Activated CD4-positive, alpha-beta T cell treated with anti-CD3 and anti-CD28 coated beads, Interleukin-2, amount 50 U/mL, for 16 hours (primary cell): ENCODE results near the gene CD274.
"Not testable (repeated sequence)": the region's sequence is repeated elsewhere in the genome, so short reads cannot be mapped to it uniquely, and the experiment has no call there.

ENCODE experiments used
- DNase-seq: peaks from one replicate; pipeline ENCODE4 v3.0.0-alpha.2; 2020

Gene CD274

DNA sequence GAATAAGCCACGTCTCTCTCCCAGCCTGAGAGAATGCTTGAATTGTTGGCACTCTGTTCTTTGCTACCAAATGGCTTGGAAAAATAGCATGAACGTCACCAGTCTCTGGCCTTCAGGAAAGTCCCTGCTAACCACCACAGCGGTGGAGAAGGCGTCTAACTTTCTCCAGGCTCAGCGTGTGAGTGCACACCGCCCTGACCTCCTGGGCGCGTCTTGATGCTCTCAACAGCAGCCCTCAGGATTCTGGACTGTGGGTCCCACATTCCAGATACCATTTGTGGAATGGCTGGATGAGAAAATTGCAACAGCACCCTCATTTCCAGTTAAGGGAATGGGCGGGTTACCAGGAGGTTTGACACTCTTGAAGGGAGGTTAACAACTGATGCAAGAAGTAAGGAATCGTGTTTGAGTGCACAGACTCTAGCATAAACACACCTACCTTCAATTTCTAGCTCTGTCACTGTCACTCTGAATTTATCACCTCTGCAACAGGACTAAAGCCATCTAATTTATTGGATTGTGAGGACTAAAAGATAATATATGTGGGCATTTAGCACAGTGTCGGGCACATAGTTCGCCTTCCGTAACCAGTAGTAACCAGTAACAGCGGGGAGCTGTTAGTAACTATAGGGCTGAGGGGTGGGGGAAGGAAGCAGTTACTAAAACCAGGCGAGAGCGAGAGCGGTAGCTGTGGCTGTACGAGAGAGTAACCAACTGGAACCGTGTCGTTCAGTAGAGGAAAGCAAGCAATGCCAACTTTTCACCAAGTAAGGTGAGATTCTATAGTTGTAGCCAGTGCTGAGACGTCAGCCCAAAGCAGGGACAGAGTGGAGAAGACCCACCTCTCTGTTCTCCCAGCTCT, 11.8 kb upstream of the CD274 start:
- peak; percentile 76 for DNase-seq

DNA sequence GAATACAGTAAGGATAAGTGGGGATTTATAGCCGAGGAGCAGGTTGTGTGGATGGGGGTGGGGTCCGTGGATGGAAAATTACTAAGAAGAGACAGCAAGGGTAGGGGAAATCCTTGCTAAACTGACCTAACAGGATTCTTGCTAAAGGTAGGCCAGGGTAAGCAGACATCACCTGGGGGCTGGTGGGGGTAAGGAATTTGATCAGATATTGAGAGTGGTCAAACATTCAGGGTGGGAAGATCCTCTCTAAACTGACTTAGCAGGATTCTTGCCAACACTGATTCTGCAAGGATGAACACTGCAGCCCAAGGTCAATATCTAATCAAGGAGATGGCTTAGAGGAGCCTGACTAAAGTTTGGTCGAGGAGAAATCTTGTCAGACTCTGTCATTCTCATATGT, 9.9 kb upstream of the CD274 start:
- no peak for DNase-seq

GRCh38 chr9:5441043-5441442, 9.3 kb upstream of the CD274 start:
- DNase-seq = peak; percentile 55

GRCh38 chr9:5442400-5443011, 7.8 kb upstream of the CD274 start:
- DNase-seq = peak; percentile 62

GRCh38 chr9:5443850-5444249, 6.5 kb upstream of the CD274 start:
- no peak for DNase-seq

DNA sequence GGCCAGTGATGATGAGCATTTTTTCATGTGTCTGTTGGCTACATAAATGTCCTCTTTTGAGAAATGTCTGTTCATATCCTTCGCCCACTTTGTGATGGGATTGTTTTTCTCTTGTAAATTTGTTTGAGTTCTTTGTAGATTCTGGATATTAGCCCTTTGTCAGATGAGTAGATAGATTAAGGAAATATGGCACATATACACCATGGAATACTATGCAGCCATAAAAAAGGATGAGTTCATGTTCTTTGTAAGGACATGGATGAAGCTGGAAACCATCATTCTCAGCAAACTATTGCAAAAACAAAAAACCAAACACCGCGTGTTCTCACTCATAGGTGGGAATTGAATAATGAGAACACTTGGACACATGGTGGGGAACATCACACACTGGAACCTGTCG, 5.2 kb upstream of the CD274 start:
- not testable (repeated sequence) for DNase-seq

DNA sequence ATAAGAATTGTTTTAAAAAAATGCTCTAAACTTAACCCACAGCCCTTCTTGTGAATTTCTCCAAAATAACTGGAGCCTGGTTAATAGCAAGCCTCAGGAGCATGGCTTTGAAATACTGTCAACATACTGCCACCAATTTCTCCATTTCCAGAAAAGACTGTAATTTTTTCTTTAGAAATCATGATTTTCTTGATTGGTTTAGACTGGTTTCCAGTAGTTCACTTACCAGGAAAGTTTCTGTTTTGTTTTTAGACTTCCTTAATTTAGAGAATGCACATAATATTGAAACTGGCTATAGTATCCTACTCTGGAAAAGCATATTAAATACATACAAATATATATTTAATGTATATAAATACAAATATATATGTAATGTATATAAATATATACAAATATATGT, 4.5 kb upstream of the CD274 start:
- no peak for DNase-seq

GRCh38 chr9:5446451-5447236, 3.7 kb upstream of the CD274 start:
- DNase-seq = peak; percentile 52

DNA sequence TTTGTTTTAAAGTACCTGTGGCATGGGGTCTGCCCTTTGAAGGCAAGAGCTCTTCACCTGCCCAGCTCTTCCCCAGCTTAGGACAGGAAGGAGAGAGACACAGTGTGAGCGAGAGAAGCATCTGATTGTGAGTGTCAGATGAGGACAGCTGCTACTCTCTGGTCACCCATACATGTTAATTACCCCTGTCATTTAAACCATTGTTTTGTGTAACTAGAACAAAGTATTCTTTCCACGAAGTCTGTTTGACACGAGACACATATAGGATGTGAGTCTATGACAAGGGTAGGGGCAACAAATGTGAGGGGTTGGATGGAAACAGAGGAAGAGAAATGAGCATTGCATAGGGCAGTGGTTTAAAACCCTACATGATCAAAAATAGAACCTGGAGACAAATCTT, 3.0 kb upstream of the CD274 start:
- DNase-seq = no peak

DNA sequence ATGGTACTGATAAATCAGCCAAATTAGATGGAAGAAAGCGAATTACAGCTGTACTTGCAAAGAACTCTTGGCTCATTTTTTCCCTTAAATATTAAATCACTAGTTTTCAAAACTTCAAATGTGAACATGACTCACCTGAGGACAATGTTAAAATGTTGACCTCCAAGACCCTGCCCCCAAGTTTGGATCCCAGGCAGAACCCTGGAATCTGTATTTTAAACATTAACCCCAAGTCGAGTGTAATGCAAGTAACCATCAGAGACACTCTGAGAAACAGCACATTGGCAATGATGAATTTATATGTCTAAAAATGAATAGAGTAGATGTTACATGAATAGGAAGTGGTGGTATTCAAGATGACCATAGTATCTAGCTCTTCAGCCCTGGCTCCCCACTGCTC, 2.3 kb upstream of the CD274 start:
- DNase-seq = no peak

DNA sequence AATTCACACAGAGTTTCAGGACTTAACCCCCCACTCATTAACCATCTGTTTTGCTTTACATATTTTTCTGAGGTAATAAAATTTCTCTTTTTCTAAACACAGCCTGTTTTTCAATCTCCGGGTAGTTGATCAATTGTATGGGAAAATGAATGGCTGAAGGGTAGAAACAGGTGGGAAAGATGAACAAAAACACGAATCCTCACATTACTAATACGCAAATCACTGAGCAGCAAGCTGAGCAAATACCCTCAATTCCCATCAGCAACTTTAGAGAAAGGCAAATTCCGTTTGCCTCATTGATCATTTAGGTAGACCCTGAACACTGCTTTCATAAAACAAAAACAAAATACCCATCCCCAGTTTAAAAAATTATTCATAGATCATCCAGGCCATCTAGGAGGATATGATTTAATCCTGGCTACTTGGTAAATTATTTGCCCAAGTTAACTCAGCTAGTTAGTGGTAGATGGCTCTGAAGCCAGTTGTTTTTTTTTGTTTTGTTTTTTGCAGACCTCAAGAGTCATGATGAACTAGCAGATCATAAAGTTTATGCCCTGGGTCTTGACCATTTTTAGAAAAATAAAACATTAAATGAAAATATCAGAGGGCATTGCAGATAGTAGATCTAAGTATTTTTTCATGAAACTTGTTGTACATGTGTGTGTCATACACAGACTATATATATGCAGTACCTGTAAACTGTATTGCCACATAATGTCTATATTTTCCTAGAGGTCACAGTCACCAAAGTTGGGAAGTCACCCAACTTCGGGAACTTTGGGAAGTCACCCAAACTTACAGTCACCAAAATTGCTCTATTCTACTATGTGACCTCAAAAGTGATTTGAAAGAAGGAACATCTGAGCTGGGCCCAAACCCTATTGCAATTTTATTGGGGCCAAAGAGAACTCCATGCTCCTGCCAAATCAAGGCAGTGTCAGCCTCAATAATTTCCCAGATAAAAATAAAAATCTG, 1.6 kb upstream of the CD274 start:
- no peak for DNase-seq

DNA sequence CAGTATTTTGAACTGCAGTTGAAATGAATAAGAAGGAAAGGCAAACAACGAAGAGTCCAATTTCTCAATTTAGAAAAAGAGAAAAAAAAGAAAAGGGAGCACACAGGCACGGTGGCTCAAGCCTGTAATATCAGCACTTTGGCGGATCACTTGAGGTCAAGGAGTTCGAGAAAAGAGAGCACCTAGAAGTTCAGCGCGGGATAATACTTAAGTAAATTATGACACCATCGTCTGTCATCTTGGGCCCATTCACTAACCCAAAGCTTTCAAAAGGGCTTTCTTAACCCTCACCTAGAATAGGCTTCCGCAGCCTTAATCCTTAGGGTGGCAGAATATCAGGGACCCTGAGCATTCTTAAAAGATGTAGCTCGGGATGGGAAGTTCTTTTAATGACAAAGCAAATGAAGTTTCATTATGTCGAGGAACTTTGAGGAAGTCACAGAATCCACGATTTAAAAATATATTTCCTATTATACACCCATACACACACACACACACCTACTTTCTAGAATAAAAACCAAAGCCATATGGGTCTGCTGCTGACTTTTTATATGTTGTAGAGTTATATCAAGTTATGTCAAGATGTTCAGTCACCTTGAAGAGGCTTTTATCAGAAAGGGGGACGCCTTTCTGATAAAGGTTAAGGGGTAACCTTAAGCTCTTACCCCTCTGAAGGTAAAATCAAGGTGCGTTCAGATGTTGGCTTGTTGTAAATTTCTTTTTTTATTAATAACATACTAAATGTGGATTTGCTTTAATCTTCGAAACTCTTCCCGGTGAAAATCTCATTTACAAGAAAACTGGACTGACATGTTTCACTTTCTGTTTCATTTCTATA, 602 bp upstream of the CD274 start:
- no peak for DNase-seq

DNA sequence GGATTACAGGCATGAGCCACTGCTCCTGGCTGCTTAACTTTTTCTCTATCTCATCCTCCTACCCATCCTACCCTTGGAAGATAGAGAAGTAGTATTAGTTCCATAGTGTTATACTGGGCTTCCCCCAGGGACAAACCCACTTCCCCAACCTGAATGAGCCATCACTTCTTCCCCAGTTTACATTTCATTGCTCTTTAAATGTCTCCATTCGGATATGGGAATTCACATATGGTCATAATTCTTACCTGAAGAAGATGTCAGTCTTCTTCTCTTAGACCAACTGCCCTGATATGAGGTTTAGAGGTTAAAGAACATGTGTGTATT, 1.9 kb downstream of the CD274 start:
- no peak for DNase-seq

- DNase-seq = no peak
Observed at GRCh38 chr9:5453004-5453403, 2.7 kb downstream of the CD274 start.

DNA sequence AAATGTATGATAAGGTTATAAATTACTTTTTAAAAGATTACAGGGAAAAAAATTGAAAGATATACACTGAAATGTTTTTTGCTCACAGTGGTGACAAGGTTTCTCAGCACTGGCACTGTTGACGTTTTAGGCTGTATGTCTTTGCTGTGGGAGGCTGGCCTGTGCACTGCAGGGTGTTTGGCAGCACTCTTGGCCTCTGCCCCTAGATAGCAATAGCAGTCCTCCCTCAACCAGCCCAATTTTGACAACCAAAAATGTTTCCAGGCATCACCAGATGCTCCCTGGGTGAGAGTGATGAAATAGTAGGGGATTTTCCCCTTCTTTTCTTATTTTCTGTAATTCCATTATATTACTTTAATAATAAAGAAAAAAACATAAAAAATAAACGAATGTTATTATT, 3.3 kb downstream of the CD274 start:
- DNase-seq = peak; percentile 60

GRCh38 chr9:5455181-5455580, 4.8 kb downstream of the CD274 start:
- DNase-seq = peak; percentile 84

GRCh38 chr9:5459289-5459829, 9.0 kb downstream of the CD274 start:
- peak; percentile 88 for DNase-seq

- DNase-seq = no peak
Observed at GRCh38 chr9:5460157-5460556, 9.8 kb downstream of the CD274 start.

DNA sequence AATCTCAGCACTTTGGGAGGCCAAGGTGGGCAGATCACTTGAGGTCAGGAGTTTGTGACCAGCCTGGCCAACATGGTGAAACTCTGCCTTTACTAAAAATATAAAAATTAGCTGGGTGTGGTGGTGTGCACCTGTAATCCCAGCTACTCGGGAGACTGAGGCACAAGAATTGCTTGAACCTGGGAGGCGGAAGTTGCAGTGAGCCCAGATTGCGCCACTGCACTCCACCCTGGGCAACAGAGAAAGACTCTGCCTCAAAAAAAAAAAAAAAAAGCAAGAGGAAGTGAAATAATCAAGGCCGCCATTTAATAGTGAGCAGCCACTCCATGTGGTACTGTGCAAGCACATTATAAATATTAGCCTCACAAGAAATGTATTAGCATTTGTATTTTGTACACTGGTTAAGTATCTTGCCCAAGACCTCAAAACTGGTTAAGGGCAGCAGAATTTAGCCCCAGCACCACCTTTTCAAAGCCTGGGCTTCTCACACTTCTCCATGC, 14.5 kb downstream of the CD274 start:
- DNase-seq = not testable (repeated sequence)

GRCh38 chr9:5466005-5466404, 15.7 kb downstream of the CD274 start:
- no peak for DNase-seq

GRCh38 chr9:5466766-5467165, 16.4 kb downstream of the CD274 start:
- no peak for DNase-seq
